ENCODE data around the gene SPOCD1.

Gene SPOCD1

DNA sequence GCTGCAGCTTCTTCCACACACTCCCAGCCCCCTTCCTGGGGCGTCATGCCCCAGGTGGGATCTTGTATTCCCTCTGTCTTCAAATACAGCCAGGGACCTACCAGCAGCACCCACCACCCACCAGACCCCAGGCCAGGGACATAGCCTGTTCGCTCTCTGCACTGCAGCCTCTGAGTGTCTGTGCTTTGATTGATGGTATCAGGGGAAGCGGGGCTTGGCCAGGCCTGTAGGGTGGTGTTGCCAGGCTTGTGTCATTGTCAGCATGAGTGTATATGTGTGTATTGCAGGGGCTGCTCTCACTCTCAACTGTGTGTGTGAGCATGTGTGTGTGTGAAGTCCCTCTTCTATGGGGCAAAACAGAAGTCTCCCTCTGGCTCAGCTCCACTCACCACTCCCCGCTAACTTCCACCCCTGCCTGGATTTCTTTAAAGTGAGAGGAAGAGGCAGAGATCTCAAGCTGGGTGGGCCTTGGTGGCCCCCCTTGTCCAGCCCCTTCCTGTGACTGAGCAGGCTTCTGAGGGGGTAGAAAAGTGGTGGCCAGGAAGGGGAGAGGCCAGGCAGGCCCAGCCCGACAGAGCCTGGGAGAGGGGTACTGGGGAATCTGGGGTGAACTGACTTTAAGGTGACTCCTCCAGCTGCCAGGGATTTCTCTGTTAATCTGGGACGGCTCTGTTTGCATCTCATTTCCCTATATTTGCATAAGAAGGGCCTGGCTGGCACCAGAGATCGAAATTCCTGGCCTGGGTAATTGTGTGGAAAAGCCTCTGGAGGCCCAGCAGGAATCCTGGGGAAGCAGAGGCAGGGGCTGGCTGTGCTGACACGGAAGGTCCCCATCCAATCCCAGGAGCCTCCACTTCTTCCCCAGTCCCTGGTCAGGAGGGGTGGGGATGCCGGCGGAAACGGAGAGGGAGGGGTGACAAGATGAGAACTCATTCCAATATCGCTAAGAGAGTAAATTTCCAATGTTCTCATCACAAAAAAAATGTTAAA is 33.1 kb downstream of the SPOCD1 start:
- TF ChIP-seq NFIC (IDR thresholded peaks at IDR 0.05) (no peak), CEBPB (IDR thresholded peaks at IDR 0.05) (no peak), ZBTB7A (IDR thresholded peaks at IDR 0.05; ENCODE audit: low read depth) (no peak), TCF12 (IDR thresholded peaks at IDR 0.05; ENCODE audit: low read depth) (no peak)
- TF ChIP-seq, protein P1, sequence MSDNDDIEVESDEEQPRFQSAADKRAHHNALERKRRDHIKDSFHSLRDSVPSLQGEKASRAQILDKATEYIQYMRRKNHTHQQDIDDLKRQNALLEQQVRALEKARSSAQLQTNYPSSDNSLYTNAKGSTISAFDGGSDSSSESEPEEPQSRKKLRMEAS (IDR thresholded peaks at IDR 0.05), result no peak
- TF ChIP-seq, protein P2, sequence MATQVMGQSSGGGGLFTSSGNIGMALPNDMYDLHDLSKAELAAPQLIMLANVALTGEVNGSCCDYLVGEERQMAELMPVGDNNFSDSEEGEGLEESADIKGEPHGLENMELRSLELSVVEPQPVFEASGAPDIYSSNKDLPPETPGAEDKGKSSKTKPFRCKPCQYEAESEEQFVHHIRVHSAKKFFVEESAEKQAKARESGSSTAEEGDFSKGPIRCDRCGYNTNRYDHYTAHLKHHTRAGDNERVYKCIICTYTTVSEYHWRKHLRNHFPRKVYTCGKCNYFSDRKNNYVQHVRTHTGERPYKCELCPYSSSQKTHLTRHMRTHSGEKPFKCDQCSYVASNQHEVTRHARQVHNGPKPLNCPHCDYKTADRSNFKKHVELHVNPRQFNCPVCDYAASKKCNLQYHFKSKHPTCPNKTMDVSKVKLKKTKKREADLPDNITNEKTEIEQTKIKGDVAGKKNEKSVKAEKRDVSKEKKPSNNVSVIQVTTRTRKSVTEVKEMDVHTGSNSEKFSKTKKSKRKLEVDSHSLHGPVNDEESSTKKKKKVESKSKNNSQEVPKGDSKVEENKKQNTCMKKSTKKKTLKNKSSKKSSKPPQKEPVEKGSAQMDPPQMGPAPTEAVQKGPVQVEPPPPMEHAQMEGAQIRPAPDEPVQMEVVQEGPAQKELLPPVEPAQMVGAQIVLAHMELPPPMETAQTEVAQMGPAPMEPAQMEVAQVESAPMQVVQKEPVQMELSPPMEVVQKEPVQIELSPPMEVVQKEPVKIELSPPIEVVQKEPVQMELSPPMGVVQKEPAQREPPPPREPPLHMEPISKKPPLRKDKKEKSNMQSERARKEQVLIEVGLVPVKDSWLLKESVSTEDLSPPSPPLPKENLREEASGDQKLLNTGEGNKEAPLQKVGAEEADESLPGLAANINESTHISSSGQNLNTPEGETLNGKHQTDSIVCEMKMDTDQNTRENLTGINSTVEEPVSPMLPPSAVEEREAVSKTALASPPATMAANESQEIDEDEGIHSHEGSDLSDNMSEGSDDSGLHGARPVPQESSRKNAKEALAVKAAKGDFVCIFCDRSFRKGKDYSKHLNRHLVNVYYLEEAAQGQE (IDR thresholded peaks at IDR 0.05; ENCODE audit: low read depth), result no peak

- TF ChIP-seq YY1 (IDR thresholded peaks at IDR 0.05; ENCODE audit: low read depth) (no peak), TAF1 (IDR thresholded peaks at IDR 0.05; ENCODE audit: low read depth) (no peak), FOXM1 (IDR thresholded peaks at IDR 0.05; ENCODE audit: borderline replicate concordance, low read depth) (no peak), ZBTB7A (IDR thresholded peaks at IDR 0.05; ENCODE audit: low read depth) (no peak), TEAD4 (IDR thresholded peaks at IDR 0.05) (no peak), CEBPB (IDR thresholded peaks at IDR 0.05) (no peak), TCF12 (IDR thresholded peaks at IDR 0.05; ENCODE audit: low read depth) (no peak), USF1 (IDR thresholded peaks at IDR 0.05) (no peak), EGR1 (IDR thresholded peaks at IDR 0.05) (no peak), EP300 (IDR thresholded peaks at IDR 0.05; ENCODE audit: borderline replicate concordance) (no peak)
- TF ChIP-seq, protein P2 (IDR thresholded peaks at IDR 0.05; ENCODE audit: low read depth), result no peak
- TF ChIP-seq, protein P1 (IDR thresholded peaks at IDR 0.05), result no peak
Observed at GRCh38 chr1:31781756-31782371, 34.0 kb downstream of the SPOCD1 start.

GRCh38 chr1:31781138-31781755 is 34.6 kb downstream of the SPOCD1 start:
- TF ChIP-seq TEAD4 (IDR thresholded peaks at IDR 0.05), result no peak
- TF ChIP-seq CEBPB (IDR thresholded peaks at IDR 0.05), result no peak
- no peak for TF ChIP-seq FOXM1 (IDR thresholded peaks at IDR 0.05; ENCODE audit: borderline replicate concordance, low read depth)
- TF ChIP-seq EGR1 (IDR thresholded peaks at IDR 0.05), result no peak
- no peak for TF ChIP-seq NFIC (IDR thresholded peaks at IDR 0.05)
- TF ChIP-seq, protein P1 (IDR thresholded peaks at IDR 0.05), result no peak
- TF ChIP-seq YY1 (IDR thresholded peaks at IDR 0.05; ENCODE audit: low read depth), result no peak
- TF ChIP-seq, protein P2 (IDR thresholded peaks at IDR 0.05; ENCODE audit: low read depth), result no peak

GRCh38 chr1:31780632-31781031 is 35.2 kb downstream of the SPOCD1 start:
- no peak for TF ChIP-seq ZBTB7A (IDR thresholded peaks at IDR 0.05; ENCODE audit: low read depth)
- no peak for TF ChIP-seq TEAD4 (IDR thresholded peaks at IDR 0.05)
- no peak for TF ChIP-seq FOXM1 (IDR thresholded peaks at IDR 0.05; ENCODE audit: borderline replicate concordance, low read depth)
- TF ChIP-seq NFIC (IDR thresholded peaks at IDR 0.05), result no peak
- TF ChIP-seq CREB1 (IDR thresholded peaks at IDR 0.05; ENCODE audit: low read depth), result no peak
- no peak for TF ChIP-seq CEBPB (IDR thresholded peaks at IDR 0.05)
- TF ChIP-seq, protein P2 (IDR thresholded peaks at IDR 0.05; ENCODE audit: low read depth), result no peak
- no peak for TF ChIP-seq RAD21 (IDR thresholded peaks at IDR 0.05; ENCODE audit: low read depth)
- no peak for TF ChIP-seq TAF1 (IDR thresholded peaks at IDR 0.05; ENCODE audit: low read depth)

All from Ishikawa (cell line).